SK-N-SH (cell line): ENCODE data around the gene MAP6.

Experiments used
- GATA2 ChIP-seq: sonication (generic); formaldehyde crosslinking; IDR thresholded peaks from 2 replicates; pipeline ENCODE4 v1.5.0; 2020; ENCODE audit warnings: mild to moderate bottlenecking, missing genetic modification reagents
- TAF1 ChIP-seq: IDR thresholded peaks from 2 replicates; pipeline ENCODE4 v1.6.1; 2012; ENCODE audit warnings: low read depth, mild to moderate bottlenecking, low read length, moderate library complexity, borderline replicate concordance
- TF ChIP-seq, protein P1 (sequence below): fragments of 200-600 bp; sonication (generic); IDR thresholded peaks from 2 replicates; pipeline ENCODE4 v1.6.1; 2017; ENCODE audit warnings: antibody characterized with exemption, mild to moderate bottlenecking, moderate library complexity
- TF ChIP-seq, protein P2 (sequence below): fragments of 150-350 bp; IDR thresholded peaks from 2 replicates; pipeline ENCODE4 v1.6.1; 2017; ENCODE audit warnings: antibody characterized with exemption, low read length, low read depth, borderline replicate concordance

DNA sequence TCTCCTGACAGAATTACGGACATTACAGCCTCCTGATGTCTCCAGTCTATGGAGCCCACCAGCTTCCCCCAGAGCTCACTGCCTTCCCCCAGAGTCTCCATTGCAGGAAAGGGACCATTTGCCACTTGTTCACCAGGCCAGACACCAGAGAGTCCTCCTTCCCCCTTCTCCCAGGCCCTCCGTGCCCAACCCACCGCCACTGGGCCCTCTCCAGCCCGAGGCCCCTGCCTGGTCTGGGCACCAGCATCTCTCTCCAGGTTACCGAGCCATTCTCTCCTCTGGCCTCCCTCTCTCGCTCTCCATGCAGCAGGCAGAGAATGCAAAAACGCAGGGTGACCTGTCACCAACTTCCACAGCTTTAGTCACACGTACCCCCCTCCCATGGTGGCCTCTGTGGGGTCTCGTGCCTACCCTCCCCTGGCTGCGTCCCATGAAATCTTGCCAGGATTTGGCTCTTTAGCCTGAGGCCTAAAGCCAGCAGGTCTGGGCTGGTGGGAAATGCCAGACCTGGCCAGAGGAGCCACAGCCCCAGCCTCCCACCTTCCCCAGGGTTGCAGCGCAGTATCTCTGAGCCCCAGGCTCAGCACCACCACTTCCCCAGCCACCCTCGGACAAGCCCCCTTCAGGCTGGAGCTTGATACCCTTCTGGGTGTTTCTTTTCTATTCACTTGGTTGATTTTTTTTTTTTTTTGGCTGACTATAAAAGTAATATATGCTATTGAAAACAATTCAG, 113.6 kb downstream of the MAP6 start:
- TF ChIP-seq, protein P1, sequence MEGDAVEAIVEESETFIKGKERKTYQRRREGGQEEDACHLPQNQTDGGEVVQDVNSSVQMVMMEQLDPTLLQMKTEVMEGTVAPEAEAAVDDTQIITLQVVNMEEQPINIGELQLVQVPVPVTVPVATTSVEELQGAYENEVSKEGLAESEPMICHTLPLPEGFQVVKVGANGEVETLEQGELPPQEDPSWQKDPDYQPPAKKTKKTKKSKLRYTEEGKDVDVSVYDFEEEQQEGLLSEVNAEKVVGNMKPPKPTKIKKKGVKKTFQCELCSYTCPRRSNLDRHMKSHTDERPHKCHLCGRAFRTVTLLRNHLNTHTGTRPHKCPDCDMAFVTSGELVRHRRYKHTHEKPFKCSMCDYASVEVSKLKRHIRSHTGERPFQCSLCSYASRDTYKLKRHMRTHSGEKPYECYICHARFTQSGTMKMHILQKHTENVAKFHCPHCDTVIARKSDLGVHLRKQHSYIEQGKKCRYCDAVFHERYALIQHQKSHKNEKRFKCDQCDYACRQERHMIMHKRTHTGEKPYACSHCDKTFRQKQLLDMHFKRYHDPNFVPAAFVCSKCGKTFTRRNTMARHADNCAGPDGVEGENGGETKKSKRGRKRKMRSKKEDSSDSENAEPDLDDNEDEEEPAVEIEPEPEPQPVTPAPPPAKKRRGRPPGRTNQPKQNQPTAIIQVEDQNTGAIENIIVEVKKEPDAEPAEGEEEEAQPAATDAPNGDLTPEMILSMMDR: no peak
- TF ChIP-seq TAF1 (no peak), GATA2 (CRISPR knock-in tag) (no peak)
- TF ChIP-seq, protein P2, sequence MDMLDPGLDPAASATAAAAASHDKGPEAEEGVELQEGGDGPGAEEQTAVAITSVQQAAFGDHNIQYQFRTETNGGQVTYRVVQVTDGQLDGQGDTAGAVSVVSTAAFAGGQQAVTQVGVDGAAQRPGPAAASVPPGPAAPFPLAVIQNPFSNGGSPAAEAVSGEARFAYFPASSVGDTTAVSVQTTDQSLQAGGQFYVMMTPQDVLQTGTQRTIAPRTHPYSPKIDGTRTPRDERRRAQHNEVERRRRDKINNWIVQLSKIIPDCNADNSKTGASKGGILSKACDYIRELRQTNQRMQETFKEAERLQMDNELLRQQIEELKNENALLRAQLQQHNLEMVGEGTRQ: no peak
